HEK293 (cell line): ENCODE measurements around the gene MYADML2.

Experiments
- KLF16 ChIP-seq: fragments of 450-650 bp; formaldehyde crosslinking; IDR thresholded peaks from 2 replicates; pipeline ENCODE4 v1.5.1; 2017; ENCODE audit warnings: missing biosample characterization, missing genetic modification characterization
- KLF8 ChIP-seq: fragments of 450-650 bp; formaldehyde crosslinking; IDR thresholded peaks from 2 replicates; pipeline ENCODE4 v1.5.1; 2016; ENCODE audit warnings: missing biosample characterization, missing genetic modification characterization
- KLF9 ChIP-seq: fragments of 450-650 bp; formaldehyde crosslinking; IDR thresholded peaks from 2 replicates; pipeline ENCODE4 v1.5.1; 2016; ENCODE audit warnings: missing biosample characterization, missing genetic modification characterization, low read depth
- SALL2 ChIP-seq: fragments of 450-650 bp; formaldehyde crosslinking; IDR thresholded peaks from 2 replicates; pipeline ENCODE4 v1.5.0; 2017; ENCODE audit warnings: missing biosample characterization, mild to moderate bottlenecking, missing genetic modification characterization, borderline replicate concordance
- SETDB1 ChIP-seq: IDR thresholded peaks from one replicate; pipeline ENCODE4 v1.6.1; 2017; ENCODE audit warnings: mild to moderate bottlenecking, low read length, moderate library complexity, mixed read lengths; ENCODE audit not compliant: insufficient read length
- SP2 ChIP-seq: fragments of 450-650 bp; formaldehyde crosslinking; IDR thresholded peaks from 2 replicates; pipeline ENCODE4 v1.5.1; 2016; ENCODE audit warnings: missing biosample characterization, missing genetic modification characterization
- SP3 ChIP-seq: fragments of 450-650 bp; formaldehyde crosslinking; IDR thresholded peaks from 2 replicates; pipeline ENCODE4 v1.5.1; 2016; ENCODE audit warnings: missing biosample characterization, missing genetic modification characterization
- YY1 ChIP-seq: fragments of 450-650 bp; formaldehyde crosslinking; IDR thresholded peaks from 2 replicates; pipeline ENCODE4 v1.5.1; 2018; ENCODE audit warnings: missing biosample characterization, missing genetic modification characterization
- ZBTB8A ChIP-seq: fragments of 450-650 bp; formaldehyde crosslinking; IDR thresholded peaks from 2 replicates; pipeline ENCODE4 v1.5.1; 2016; ENCODE audit warnings: missing biosample characterization, missing genetic modification characterization
- ZNF138 ChIP-seq: fragments of 450-650 bp; formaldehyde crosslinking; IDR thresholded peaks from 2 replicates; pipeline ENCODE4 v1.5.1; 2016; ENCODE audit warnings: missing biosample characterization, missing genetic modification characterization, borderline replicate concordance
- ZNF146 ChIP-seq: fragments of 450-650 bp; formaldehyde crosslinking; IDR thresholded peaks from 2 replicates; pipeline ENCODE4 v1.5.1; 2016; ENCODE audit warnings: missing biosample characterization, missing genetic modification characterization
- ZNF239 ChIP-seq: fragments of 450-650 bp; formaldehyde crosslinking; IDR thresholded peaks from 2 replicates; pipeline ENCODE4 v1.5.1; 2016; ENCODE audit warnings: missing biosample characterization, missing genetic modification characterization
- ZNF24 ChIP-seq: fragments of 450-650 bp; formaldehyde crosslinking; IDR thresholded peaks from 2 replicates; pipeline ENCODE4 v1.5.1; 2016; ENCODE audit warnings: missing biosample characterization, missing genetic modification characterization
- ZNF501 ChIP-seq: fragments of 450-650 bp; formaldehyde crosslinking; IDR thresholded peaks from 2 replicates; pipeline ENCODE4 v1.5.1; 2016; ENCODE audit warnings: missing biosample characterization, missing genetic modification characterization
- ZNF558 ChIP-seq: fragments of 450-650 bp; formaldehyde crosslinking; IDR thresholded peaks from 2 replicates; pipeline ENCODE4 v1.5.1; 2016; ENCODE audit warnings: missing biosample characterization, missing genetic modification characterization
- ZNF629 ChIP-seq: fragments of 450-650 bp; formaldehyde crosslinking; IDR thresholded peaks from 2 replicates; pipeline ENCODE4 v1.5.1; 2017; ENCODE audit warnings: missing biosample characterization, missing genetic modification characterization
- ZNF658 ChIP-seq: fragments of 450-650 bp; formaldehyde crosslinking; IDR thresholded peaks from 2 replicates; pipeline ENCODE4; 2016; ENCODE audit warnings: missing biosample characterization, missing genetic modification characterization
- ZNF664 ChIP-seq: fragments of 450-650 bp; formaldehyde crosslinking; IDR thresholded peaks from 2 replicates; pipeline ENCODE4 v1.5.1; 2016; ENCODE audit warnings: missing biosample characterization, missing genetic modification characterization
- ZNF76 ChIP-seq: fragments of 450-650 bp; formaldehyde crosslinking; IDR thresholded peaks from 2 replicates; pipeline ENCODE4; 2016; ENCODE audit warnings: low read depth, missing biosample characterization, missing genetic modification characterization, borderline replicate concordance
- ZNF776 ChIP-seq: fragments of 450-650 bp; formaldehyde crosslinking; IDR thresholded peaks from 2 replicates; pipeline ENCODE4 v1.5.0; 2017; ENCODE audit warnings: missing biosample characterization, missing genetic modification characterization, borderline replicate concordance
- TF ChIP-seq, protein P1 (sequence below): fragments of 450-650 bp; formaldehyde crosslinking; IDR thresholded peaks from 2 replicates; pipeline ENCODE4 v1.5.1; 2016; ENCODE audit warnings: missing biosample characterization, missing genetic modification characterization
- TF ChIP-seq, protein P2 (sequence below): fragments of 450-650 bp; formaldehyde crosslinking; IDR thresholded peaks from 2 replicates; pipeline ENCODE4 v1.5.1; 2016; ENCODE audit warnings: missing biosample characterization, missing genetic modification characterization
- TF ChIP-seq, protein P3 (sequence below): fragments of 450-650 bp; formaldehyde crosslinking; IDR thresholded peaks from 2 replicates; pipeline ENCODE4 v1.5.1; 2016; ENCODE audit warnings: missing biosample characterization, missing genetic modification characterization
- TF ChIP-seq, protein P4 (sequence below): fragments of 450-650 bp; IDR thresholded peaks from 2 replicates; pipeline ENCODE4 v1.5.1; 2018; ENCODE audit warnings: missing biosample characterization, missing genetic modification characterization
- TF ChIP-seq, protein P5 (sequence below): fragments of 450-650 bp; formaldehyde crosslinking; conservative IDR thresholded peaks from 2 replicates; pipeline ENCODE4 v1.5.1; 2016; ENCODE audit warnings: low read depth, missing biosample characterization, missing genetic modification characterization

The MYADML2 gene

DNA sequence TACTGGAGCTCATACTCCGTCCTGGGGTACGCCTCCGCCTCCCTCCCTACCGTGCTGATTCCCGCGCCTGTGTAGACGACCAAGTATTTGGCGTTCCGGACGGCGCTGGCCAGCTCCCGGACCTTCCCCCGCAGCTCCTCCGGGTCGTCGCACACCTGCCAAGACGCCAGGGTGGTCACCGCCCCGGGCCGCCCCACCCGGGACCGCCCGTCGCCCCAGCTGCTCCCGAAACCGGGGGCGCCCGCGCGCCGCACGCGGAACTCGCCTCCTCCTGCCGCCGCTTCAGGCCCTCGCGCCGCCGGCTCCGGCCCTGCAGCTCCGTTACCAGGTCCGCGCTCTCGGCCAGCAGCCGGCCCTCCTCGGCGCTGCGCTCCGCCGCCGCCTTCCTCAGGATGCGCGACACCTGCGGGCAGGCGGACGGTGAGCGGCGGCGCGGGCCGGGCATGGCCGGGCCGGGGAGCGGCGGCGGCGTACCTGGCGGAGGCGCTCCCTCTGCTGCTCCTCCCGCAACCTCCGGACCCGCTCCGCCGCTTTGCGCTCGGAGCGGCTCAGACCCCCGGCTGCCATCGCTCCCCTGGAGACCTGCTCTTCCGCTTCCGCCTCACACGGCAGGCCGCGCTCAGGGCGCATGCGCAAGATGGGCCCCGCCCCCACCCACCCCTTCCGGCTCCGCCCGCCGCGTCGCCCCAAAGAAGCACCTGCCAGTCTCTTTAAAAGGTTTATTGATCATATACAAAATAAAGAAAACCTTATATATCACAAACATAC, 29.3 kb downstream of the MYADML2 start, which contains the start of gene SIRT7 (continued):
- TF ChIP-seq ZNF239, result no peak
- no peak for TF ChIP-seq ZNF146
- peak; percentile 54; the same call in 1 of the 2 replicates for TF ChIP-seq YY1 (tag by site-specific recombination)
- no peak for TF ChIP-seq ZNF776 (tag by site-specific recombination)
- TF ChIP-seq KLF9 (tag by site-specific recombination), result no peak
- TF ChIP-seq, protein P1, sequence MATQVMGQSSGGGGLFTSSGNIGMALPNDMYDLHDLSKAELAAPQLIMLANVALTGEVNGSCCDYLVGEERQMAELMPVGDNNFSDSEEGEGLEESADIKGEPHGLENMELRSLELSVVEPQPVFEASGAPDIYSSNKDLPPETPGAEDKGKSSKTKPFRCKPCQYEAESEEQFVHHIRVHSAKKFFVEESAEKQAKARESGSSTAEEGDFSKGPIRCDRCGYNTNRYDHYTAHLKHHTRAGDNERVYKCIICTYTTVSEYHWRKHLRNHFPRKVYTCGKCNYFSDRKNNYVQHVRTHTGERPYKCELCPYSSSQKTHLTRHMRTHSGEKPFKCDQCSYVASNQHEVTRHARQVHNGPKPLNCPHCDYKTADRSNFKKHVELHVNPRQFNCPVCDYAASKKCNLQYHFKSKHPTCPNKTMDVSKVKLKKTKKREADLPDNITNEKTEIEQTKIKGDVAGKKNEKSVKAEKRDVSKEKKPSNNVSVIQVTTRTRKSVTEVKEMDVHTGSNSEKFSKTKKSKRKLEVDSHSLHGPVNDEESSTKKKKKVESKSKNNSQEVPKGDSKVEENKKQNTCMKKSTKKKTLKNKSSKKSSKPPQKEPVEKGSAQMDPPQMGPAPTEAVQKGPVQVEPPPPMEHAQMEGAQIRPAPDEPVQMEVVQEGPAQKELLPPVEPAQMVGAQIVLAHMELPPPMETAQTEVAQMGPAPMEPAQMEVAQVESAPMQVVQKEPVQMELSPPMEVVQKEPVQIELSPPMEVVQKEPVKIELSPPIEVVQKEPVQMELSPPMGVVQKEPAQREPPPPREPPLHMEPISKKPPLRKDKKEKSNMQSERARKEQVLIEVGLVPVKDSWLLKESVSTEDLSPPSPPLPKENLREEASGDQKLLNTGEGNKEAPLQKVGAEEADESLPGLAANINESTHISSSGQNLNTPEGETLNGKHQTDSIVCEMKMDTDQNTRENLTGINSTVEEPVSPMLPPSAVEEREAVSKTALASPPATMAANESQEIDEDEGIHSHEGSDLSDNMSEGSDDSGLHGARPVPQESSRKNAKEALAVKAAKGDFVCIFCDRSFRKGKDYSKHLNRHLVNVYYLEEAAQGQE (tag by site-specific recombination), result peak; percentile 78
- TF ChIP-seq ZNF558 (tag by site-specific recombination), result no peak
- peak; percentile 49 for TF ChIP-seq SP2
- TF ChIP-seq ZBTB8A (tag by site-specific recombination), result no peak
- TF ChIP-seq, protein P2, sequence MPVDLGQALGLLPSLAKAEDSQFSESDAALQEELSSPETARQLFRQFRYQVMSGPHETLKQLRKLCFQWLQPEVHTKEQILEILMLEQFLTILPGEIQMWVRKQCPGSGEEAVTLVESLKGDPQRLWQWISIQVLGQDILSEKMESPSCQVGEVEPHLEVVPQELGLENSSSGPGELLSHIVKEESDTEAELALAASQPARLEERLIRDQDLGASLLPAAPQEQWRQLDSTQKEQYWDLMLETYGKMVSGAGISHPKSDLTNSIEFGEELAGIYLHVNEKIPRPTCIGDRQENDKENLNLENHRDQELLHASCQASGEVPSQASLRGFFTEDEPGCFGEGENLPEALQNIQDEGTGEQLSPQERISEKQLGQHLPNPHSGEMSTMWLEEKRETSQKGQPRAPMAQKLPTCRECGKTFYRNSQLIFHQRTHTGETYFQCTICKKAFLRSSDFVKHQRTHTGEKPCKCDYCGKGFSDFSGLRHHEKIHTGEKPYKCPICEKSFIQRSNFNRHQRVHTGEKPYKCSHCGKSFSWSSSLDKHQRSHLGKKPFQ (tag by site-specific recombination), result no peak
- no peak for TF ChIP-seq ZNF658 (tag by site-specific recombination)
- TF ChIP-seq, protein P3, sequence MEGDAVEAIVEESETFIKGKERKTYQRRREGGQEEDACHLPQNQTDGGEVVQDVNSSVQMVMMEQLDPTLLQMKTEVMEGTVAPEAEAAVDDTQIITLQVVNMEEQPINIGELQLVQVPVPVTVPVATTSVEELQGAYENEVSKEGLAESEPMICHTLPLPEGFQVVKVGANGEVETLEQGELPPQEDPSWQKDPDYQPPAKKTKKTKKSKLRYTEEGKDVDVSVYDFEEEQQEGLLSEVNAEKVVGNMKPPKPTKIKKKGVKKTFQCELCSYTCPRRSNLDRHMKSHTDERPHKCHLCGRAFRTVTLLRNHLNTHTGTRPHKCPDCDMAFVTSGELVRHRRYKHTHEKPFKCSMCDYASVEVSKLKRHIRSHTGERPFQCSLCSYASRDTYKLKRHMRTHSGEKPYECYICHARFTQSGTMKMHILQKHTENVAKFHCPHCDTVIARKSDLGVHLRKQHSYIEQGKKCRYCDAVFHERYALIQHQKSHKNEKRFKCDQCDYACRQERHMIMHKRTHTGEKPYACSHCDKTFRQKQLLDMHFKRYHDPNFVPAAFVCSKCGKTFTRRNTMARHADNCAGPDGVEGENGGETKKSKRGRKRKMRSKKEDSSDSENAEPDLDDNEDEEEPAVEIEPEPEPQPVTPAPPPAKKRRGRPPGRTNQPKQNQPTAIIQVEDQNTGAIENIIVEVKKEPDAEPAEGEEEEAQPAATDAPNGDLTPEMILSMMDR, result no peak
- peak; percentile 71 for TF ChIP-seq SP3 (tag by site-specific recombination)
- TF ChIP-seq ZNF664 (tag by site-specific recombination), result no peak
- TF ChIP-seq SALL2 (tag by site-specific recombination), result no peak
- no peak for TF ChIP-seq SETDB1
- no peak for TF ChIP-seq ZNF24 (tag by site-specific recombination)
- no peak for TF ChIP-seq ZNF629 (tag by site-specific recombination)
- peak; percentile 46; the same call in 1 of the 2 replicates for TF ChIP-seq KLF8 (tag by site-specific recombination)
- TF ChIP-seq ZNF501 (tag by site-specific recombination), result no peak
- TF ChIP-seq, protein P4, sequence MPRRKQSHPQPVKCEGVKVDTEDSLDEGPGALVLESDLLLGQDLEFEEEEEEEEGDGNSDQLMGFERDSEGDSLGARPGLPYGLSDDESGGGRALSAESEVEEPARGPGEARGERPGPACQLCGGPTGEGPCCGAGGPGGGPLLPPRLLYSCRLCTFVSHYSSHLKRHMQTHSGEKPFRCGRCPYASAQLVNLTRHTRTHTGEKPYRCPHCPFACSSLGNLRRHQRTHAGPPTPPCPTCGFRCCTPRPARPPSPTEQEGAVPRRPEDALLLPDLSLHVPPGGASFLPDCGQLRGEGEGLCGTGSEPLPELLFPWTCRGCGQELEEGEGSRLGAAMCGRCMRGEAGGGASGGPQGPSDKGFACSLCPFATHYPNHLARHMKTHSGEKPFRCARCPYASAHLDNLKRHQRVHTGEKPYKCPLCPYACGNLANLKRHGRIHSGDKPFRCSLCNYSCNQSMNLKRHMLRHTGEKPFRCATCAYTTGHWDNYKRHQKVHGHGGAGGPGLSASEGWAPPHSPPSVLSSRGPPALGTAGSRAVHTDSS (tag by site-specific recombination), result no peak
- TF ChIP-seq ZNF76, result no peak
- no peak for TF ChIP-seq KLF16 (tag by site-specific recombination)
- no peak for TF ChIP-seq ZNF138 (tag by site-specific recombination)
- TF ChIP-seq, protein P5, sequence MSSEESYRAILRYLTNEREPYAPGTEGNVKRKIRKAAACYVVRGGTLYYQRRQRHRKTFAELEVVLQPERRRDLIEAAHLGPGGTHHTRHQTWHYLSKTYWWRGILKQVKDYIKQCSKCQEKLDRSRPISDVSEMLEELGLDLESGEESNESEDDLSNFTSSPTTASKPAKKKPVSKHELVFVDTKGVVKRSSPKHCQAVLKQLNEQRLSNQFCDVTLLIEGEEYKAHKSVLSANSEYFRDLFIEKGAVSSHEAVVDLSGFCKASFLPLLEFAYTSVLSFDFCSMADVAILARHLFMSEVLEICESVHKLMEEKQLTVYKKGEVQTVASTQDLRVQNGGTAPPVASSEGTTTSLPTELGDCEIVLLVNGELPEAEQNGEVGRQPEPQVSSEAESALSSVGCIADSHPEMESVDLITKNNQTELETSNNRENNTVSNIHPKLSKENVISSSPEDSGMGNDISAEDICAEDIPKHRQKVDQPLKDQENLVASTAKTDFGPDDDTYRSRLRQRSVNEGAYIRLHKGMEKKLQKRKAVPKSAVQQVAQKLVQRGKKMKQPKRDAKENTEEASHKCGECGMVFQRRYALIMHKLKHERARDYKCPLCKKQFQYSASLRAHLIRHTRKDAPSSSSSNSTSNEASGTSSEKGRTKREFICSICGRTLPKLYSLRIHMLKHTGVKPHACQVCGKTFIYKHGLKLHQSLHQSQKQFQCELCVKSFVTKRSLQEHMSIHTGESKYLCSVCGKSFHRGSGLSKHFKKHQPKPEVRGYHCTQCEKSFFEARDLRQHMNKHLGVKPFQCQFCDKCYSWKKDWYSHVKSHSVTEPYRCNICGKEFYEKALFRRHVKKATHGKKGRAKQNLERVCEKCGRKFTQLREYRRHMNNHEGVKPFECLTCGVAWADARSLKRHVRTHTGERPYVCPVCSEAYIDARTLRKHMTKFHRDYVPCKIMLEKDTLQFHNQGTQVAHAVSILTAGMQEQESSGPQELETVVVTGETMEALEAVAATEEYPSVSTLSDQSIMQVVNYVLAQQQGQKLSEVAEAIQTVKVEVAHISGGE, result peak; percentile 27; the same call in 1 of the 2 replicates
